ENCODE results near the gene PPP1R12C.

- TF ChIP-seq CTCF (IDR thresholded peaks at IDR 0.05; ENCODE audit: low read length): no peak
- no peak for TF ChIP-seq EZH2 (IDR thresholded peaks at IDR 0.05; ENCODE audit: borderline replicate concordance, low read length)
Observed at GRCh38 chr19:55075371-55075998, 42.0 kb downstream of the PPP1R12C start, which contains the start of gene EPS8L1.

Data from OCI-LY1 (cell line).